Fibroblast of mammary gland (primary cell): ENCODE data around the gene MAMDC2.

Experiments used
- DNase-seq: peaks from one replicate; pipeline ENCODE4 v3.0.0-alpha.2; 2010; ENCODE audit warnings: low read depth
- H3K4me3 ChIP-seq: 2 replicates; pipeline ENCODE4 v1.5.1; 2011; ENCODE audit warnings: low read depth, mild to moderate bottlenecking, low read length, moderate library complexity; ENCODE audit not compliant: control insufficient read depth
- TF ChIP-seq, protein P1 (sequence below): conservative IDR thresholded peaks from 2 replicates; pipeline ENCODE4 v1.5.1; 2011; ENCODE audit warnings: low read depth, low read length, inconsistent platforms; ENCODE audit not compliant: control insufficient read depth, insufficient read depth

Gene MAMDC2

DNA sequence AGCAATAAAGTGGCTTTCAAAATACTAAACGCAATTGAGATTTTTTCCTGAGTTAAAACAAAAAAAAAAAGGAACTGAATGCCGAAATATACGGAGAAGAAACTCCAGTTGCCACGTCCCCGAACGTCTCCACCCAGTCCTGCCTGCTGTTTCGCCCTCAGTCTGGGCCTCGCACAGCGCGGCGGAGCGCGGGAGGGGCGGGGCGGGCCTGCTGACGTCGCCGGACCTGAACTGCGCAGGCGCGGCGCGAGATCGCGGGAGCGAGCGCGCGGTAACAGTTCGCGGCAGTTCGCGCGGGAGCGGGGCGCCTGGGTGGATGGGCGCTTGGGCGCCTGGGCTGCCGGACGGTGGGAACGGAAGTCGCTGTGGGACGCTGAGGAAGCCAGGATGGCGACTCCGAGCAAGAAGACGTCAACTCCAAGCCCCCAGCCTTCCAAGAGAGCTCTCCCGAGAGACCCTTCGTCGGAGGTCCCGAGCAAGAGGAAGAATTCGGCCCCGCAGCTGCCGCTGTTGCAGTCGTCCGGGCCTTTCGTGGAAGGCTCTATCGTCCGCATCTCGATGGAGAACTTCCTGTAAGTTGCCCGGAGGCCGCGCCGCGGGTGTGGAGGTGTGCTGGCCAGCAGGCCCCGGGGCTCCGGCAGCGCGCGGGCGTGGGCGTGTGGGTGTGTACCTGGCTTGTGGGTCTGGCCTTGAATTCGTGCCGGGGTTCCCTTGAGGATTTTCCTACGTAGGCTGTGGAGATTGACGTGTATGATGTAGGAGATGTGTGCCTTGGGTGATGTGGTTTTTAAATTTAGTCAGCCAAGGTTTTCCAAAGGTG lies 215.3 kb downstream of the MAMDC2 start, which contains the start of gene SMC5:
SMC5 (plus strand) TSS at position 287 of the 820 bp plus-strand sequence; CDS start at position 388, 101 bp downstream.
- TF ChIP-seq, protein P1, sequence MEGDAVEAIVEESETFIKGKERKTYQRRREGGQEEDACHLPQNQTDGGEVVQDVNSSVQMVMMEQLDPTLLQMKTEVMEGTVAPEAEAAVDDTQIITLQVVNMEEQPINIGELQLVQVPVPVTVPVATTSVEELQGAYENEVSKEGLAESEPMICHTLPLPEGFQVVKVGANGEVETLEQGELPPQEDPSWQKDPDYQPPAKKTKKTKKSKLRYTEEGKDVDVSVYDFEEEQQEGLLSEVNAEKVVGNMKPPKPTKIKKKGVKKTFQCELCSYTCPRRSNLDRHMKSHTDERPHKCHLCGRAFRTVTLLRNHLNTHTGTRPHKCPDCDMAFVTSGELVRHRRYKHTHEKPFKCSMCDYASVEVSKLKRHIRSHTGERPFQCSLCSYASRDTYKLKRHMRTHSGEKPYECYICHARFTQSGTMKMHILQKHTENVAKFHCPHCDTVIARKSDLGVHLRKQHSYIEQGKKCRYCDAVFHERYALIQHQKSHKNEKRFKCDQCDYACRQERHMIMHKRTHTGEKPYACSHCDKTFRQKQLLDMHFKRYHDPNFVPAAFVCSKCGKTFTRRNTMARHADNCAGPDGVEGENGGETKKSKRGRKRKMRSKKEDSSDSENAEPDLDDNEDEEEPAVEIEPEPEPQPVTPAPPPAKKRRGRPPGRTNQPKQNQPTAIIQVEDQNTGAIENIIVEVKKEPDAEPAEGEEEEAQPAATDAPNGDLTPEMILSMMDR, result no peak
- DNase-seq, result peak; percentile 94
- H3K4me3 ChIP-seq, result peak within 1 kb of the TSS; percentile 78

DNA sequence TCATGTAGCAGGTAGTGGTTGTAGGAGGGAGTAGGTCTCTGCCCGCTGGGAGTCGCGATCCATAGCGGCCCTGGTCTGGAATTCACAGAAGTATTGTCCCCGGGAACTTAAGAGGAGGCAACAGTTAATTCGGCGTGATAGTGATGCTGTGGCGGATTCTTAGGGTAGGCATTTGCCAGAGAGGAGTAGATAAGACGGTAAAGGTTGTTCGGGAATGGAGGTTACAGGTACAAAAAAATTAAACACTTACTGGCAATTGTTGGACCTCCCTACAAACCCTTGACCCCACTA lies 215.8 kb downstream of the MAMDC2 start:
- no peak for DNase-seq
- peak overlapping the region; percentile 78 for H3K4me3 ChIP-seq
- TF ChIP-seq, protein P1, result no peak

DNA sequence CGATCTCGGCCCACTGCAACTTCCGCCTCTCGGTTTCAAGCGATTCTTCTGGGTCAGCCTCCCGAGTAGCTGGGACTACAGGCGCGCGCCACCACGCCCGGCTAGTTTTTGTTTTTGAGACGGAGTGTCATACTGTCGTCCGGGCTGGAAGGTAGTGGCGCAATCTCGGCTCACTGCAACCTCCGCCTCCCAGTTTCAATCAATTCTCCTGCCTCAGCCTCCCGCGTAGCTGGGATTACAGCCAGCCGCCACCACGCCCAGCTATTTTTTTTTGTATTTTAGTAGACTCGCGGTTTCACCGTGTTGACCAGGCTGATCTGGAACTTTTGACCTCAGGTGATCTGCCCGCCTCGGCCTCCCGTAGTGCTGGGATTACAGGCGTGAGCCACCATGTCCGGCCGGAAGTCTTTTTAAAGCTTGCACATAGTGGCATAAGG lies 216.4 kb downstream of the MAMDC2 start:
- H3K4me3 ChIP-seq, result peak overlapping the region; percentile 78
- peak; percentile 14 for DNase-seq
- TF ChIP-seq, protein P1, result no peak

DNA sequence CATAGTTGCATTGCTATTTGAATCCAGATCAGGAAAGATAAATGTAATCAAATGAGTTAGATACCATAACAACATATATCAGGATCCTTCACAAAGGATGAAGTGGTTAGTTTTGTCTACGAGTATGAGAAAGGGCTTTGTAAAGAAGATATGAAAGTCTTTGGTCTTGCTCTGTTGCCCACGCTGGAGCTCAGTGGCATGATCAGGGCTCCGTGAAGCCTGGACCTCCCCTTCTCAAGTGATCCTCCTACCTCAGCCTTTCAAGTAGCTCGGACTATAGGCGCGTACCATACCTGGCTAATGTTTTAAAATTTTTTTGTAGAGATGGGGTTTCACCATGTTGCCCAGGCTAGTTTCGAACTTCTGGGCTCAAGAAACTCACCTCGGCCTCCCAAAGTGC lies 217.0 kb downstream of the MAMDC2 start:
- no peak for DNase-seq
- TF ChIP-seq, protein P1, result no peak
- no peak overlapping the region for H3K4me3 ChIP-seq

DNA sequence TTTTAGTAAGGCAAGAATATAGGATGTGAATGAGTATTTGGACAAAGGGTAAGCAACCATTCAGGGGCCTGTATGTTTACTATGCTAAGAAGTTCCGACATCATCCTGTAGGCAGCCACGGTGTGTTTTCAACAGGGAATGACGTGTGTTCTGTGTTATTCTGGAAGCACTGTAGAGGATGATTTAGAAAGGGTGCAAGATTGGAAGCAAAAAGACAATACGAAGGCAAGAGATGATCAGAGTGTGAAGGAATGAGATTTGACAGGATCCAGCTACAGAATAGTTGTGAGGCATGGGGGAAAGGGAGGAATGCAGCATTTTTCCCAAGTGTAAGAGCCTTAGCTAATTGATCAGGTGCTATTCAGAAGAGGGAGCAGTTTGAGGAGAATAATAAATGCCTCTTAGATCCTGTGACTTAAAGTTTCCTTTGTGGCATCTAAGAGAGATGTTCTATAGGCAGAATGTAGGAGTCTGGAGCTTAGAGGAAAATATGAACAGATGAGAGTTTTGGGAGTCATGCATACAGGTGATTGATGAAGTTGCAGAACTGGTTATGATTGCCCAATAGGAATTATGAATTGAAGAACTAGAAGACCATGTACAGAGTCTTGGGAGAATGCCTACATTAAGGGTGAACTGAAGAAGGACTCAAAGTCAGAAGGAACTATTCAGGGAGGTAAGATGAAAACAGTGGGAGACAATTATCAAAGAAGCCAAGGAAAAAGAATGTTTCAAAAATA lies 217.7 kb downstream of the MAMDC2 start:
- DNase-seq, result peak; percentile 44

DNA sequence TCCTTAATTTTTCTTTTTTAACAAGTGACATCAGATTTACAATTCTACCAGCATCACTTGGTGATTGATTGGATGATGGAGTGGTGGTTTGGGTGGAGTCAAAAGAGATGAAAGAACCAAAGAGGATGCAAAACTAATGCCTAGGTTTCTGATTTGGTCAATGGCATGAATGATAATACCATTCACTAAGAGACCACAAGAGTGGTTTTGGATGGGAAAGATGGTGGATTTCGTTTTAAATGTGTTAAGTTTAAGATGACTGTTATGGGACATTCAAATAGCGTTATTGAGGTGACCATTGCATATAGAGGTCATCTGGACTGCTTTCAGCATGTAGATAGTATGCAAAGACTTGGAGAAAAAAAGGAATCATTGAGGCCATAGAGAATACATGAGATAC lies 218.7 kb downstream of the MAMDC2 start:
- TF ChIP-seq, protein P1, result no peak
- DNase-seq, result no peak
- no peak overlapping the region for H3K4me3 ChIP-seq

More for the DNA sequence above, 217.7 kb downstream of the MAMDC2 start:
- TF ChIP-seq, protein P1, result no peak
- no peak overlapping the region for H3K4me3 ChIP-seq
